Measurements from ENCODE around the gene CDC37.
A peak's percentile ranks its signal among the peaks of the same experiment; 100 is the strongest.
"Not testable (repeated sequence)": the region's sequence is repeated elsewhere in the genome, so short reads cannot be mapped to it uniquely, and the experiment has no call there.

The CDC37 gene

GRCh38 chr19:10402441-10403038 is 802 bp downstream of the CDC37 start:
- DNase-seq (ENCODE audit: low read depth), result peak; percentile 35
- TF ChIP-seq CTCF (conservative IDR thresholded peaks at IDR 0.05; ENCODE audit: low read depth, low read length), result no peak
- peak overlapping the region; percentile 98 for H3K4me3 ChIP-seq (ENCODE audit: low read depth, low read length)

- H3K4me3 ChIP-seq (ENCODE audit: low read depth, low read length), result no peak overlapping the region
- no peak for DNase-seq (ENCODE audit: low read depth)
- TF ChIP-seq CTCF (conservative IDR thresholded peaks at IDR 0.05; ENCODE audit: low read depth, low read length), result no peak
Observed at GRCh38 chr19:10399878-10400277, 3.5 kb downstream of the CDC37 start.

GRCh38 chr19:10399340-10399739 is 4.0 kb downstream of the CDC37 start:
- H3K4me3 ChIP-seq (ENCODE audit: low read depth, low read length); DNase-seq (ENCODE audit: low read depth): not testable (repeated sequence)

- no peak for TF ChIP-seq CTCF (conservative IDR thresholded peaks at IDR 0.05; ENCODE audit: low read depth, low read length)
- DNase-seq (ENCODE audit: low read depth), result no peak
- no peak overlapping the region for H3K4me3 ChIP-seq (ENCODE audit: low read depth, low read length)
Observed at GRCh38 chr19:10398819-10399218, 4.5 kb downstream of the CDC37 start.

- TF ChIP-seq CTCF (conservative IDR thresholded peaks at IDR 0.05; ENCODE audit: low read depth, low read length), result no peak
- H3K4me3 ChIP-seq (ENCODE audit: low read depth, low read length), result no peak overlapping the region
Observed at GRCh38 chr19:10395917-10396316, 7.4 kb downstream of the CDC37 start.

GRCh38 chr19:10395436-10395835 is 7.9 kb downstream of the CDC37 start:
- TF ChIP-seq CTCF (conservative IDR thresholded peaks at IDR 0.05; ENCODE audit: low read depth, low read length), result no peak
- DNase-seq (ENCODE audit: low read depth), result no peak
- H3K4me3 ChIP-seq (ENCODE audit: low read depth, low read length), result no peak overlapping the region

More at GRCh38 chr19:10395917-10396316, 7.4 kb downstream of the CDC37 start:
- DNase-seq (ENCODE audit: low read depth), result no peak

- no peak for DNase-seq (ENCODE audit: low read depth)
- no peak for TF ChIP-seq CTCF (conservative IDR thresholded peaks at IDR 0.05; ENCODE audit: low read depth, low read length)
- no peak overlapping the region for H3K4me3 ChIP-seq (ENCODE audit: low read depth, low read length)
Observed at GRCh38 chr19:10395003-10395402, 8.3 kb downstream of the CDC37 start.

Measured in choroid plexus epithelial cell (primary cell).